Activated T-helper 17 cell treated with anti-CD3 and anti-CD28 coated beads, Interleukin-2, amount 50 U/mL, for 72 hours (primary cell): ENCODE measurements around the gene KIF21B. TPM values are rescaled to one million over a fixed set of nuclear protein-coding genes. Genes with fewer than 3 reads are reported as not detected.

Experiments used
- total RNA-seq, 2 donors: library from RNA; stranded (reverse); gene quantifications; one replicate each; pipeline ENCODE4 v1.2.3, GENCODE V29; 2022

The KIF21B gene
- total RNA-seq, 2 donors from 2014 or later: 64.2 to 102 TPM

Other genes starting within 250 kb of the KIF21B start
- 1 to 10 TPM in 1 of 2 donors, not detected in 1; 1.8 TPM for gene GPR25, start 150.7 kb downstream of the KIF21B start, total RNA-seq
- gene INAVA, start 128.8 kb downstream of the KIF21B start, total RNA-seq: under 1 TPM; 0.13 to 0.19 TPM
- gene CACNA1S, start 88.7 kb upstream of the KIF21B start, total RNA-seq: not detected
- gene ASCL5, start 103.5 kb upstream of the KIF21B start, total RNA-seq: under 1 TPM in 1 of 2 donors, not detected in 1; 0.19 TPM
- gene TMEM9, start 130.8 kb upstream of the KIF21B start, total RNA-seq: 10 to 100 TPM; 19.5 to 25.7 TPM
- gene IGFN1, start 167.1 kb upstream of the KIF21B start, total RNA-seq: under 1 TPM in 1 of 2 donors, not detected in 1; 0.21 TPM